Measurements from ENCODE around the gene ALDH1L1.

GRCh38 chr3:126135071-126135405 lies 45.3 kb downstream of the ALDH1L1 start:
- TF ChIP-seq KDM4A (IDR thresholded peaks at IDR 0.05; ENCODE audit: low read depth, low read length, severe bottlenecking) (no peak), KDM1A (IDR thresholded peaks at IDR 0.05; ENCODE audit: borderline replicate concordance, low read length) (no peak), POLR2AphosphoS5 (IDR thresholded peaks at IDR 0.05; ENCODE audit: low read depth, low read length) (no peak), CBX8 (IDR thresholded peaks at IDR 0.05; ENCODE audit: borderline replicate concordance, low read depth, low read length) (no peak), POLR2A (IDR thresholded peaks at IDR 0.05; ENCODE audit: control extremely low read depth in 1 of 2, low read depth in 2 of 2, low read length in 2 of 2) (no peak), EP300 (IDR thresholded peaks at IDR 0.05; ENCODE audit: borderline replicate concordance in 1 of 2, low read depth in 2 of 2, low read length in 2 of 2) (no peak), HDAC2 (IDR thresholded peaks at IDR 0.05; ENCODE audit: borderline replicate concordance in 1 of 2, low read depth in 2 of 2, low read length in 2 of 2) (no peak), TEAD4 (IDR thresholded peaks at IDR 0.05; ENCODE audit: low read depth, low read length) (no peak), YY1 (IDR thresholded peaks at IDR 0.05; ENCODE audit: low read depth, low read length) (no peak), NRF1 (IDR thresholded peaks at IDR 0.05; ENCODE audit: low read depth, low read length) (no peak)
- TF ChIP-seq, protein P1, sequence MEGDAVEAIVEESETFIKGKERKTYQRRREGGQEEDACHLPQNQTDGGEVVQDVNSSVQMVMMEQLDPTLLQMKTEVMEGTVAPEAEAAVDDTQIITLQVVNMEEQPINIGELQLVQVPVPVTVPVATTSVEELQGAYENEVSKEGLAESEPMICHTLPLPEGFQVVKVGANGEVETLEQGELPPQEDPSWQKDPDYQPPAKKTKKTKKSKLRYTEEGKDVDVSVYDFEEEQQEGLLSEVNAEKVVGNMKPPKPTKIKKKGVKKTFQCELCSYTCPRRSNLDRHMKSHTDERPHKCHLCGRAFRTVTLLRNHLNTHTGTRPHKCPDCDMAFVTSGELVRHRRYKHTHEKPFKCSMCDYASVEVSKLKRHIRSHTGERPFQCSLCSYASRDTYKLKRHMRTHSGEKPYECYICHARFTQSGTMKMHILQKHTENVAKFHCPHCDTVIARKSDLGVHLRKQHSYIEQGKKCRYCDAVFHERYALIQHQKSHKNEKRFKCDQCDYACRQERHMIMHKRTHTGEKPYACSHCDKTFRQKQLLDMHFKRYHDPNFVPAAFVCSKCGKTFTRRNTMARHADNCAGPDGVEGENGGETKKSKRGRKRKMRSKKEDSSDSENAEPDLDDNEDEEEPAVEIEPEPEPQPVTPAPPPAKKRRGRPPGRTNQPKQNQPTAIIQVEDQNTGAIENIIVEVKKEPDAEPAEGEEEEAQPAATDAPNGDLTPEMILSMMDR (IDR thresholded peaks at IDR 0.05; ENCODE audit: control extremely low read depth in 1 of 3, insufficient read depth in 1 of 3, low read depth in 1 of 3, low read length in 3 of 3), result no peak
- TF ChIP-seq, protein P2, sequence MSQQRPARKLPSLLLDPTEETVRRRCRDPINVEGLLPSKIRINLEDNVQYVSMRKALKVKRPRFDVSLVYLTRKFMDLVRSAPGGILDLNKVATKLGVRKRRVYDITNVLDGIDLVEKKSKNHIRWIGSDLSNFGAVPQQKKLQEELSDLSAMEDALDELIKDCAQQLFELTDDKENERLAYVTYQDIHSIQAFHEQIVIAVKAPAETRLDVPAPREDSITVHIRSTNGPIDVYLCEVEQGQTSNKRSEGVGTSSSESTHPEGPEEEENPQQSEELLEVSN (IDR thresholded peaks at IDR 0.05), result no peak
